ENCODE results near the gene BNC2.
"Not testable (repeated sequence)": the region's sequence is repeated elsewhere in the genome, so short reads cannot be mapped to it uniquely, and the experiment has no call there.

The BNC2 gene

GRCh38 chr9:16458696-16459420 lies 411.6 kb downstream of the BNC2 start:
- no peak for DNase-seq (ENCODE audit: low spot score)

GRCh38 chr9:16455842-16456241 lies 414.6 kb downstream of the BNC2 start:
- FAIRE-seq (no peak), DNase-seq (ENCODE audit: low spot score) (no peak)

More at GRCh38 chr9:16458696-16459420, 411.6 kb downstream of the BNC2 start:
- FAIRE-seq, result no peak

GRCh38 chr9:16453390-16453789 lies 417.1 kb downstream of the BNC2 start:
- DNase-seq (ENCODE audit: low spot score) (no peak), FAIRE-seq (no peak)

- DNase-seq (ENCODE audit: low spot score) (no peak), FAIRE-seq (no peak)
Measured at GRCh38 chr9:16450578-16450977, 419.9 kb downstream of the BNC2 start.

GRCh38 chr9:16450043-16450442 lies 420.4 kb downstream of the BNC2 start:
- no peak for DNase-seq (ENCODE audit: low spot score)
- FAIRE-seq, result no peak

GRCh38 chr9:16449076-16449730 lies 421.3 kb downstream of the BNC2 start:
- DNase-seq (ENCODE audit: low spot score), result no peak
- no peak for FAIRE-seq

- FAIRE-seq (no peak), DNase-seq (ENCODE audit: low spot score) (no peak)
Measured at GRCh38 chr9:16447946-16448345, 422.5 kb downstream of the BNC2 start.

- DNase-seq (ENCODE audit: low spot score) (no peak), FAIRE-seq (no peak)
Measured at GRCh38 chr9:16446636-16447035, 423.8 kb downstream of the BNC2 start.

- no peak for DNase-seq (ENCODE audit: low spot score)
- FAIRE-seq, result no peak
Measured at GRCh38 chr9:16445141-16445920, 425.1 kb downstream of the BNC2 start.

- FAIRE-seq, result no peak
Measured at GRCh38 chr9:16442622-16443021, 427.8 kb downstream of the BNC2 start.

GRCh38 chr9:16441791-16442190 lies 428.7 kb downstream of the BNC2 start:
- FAIRE-seq (no peak), DNase-seq (ENCODE audit: low spot score) (no peak)

More at GRCh38 chr9:16442622-16443021, 427.8 kb downstream of the BNC2 start:
- DNase-seq (ENCODE audit: low spot score), result peak; percentile 22

- not testable (repeated sequence) for DNase-seq (ENCODE audit: low spot score); FAIRE-seq
Measured at GRCh38 chr9:16438831-16439230, 431.6 kb downstream of the BNC2 start.

- no peak for FAIRE-seq
Measured at GRCh38 chr9:16436545-16436944, 433.9 kb downstream of the BNC2 start.

GRCh38 chr9:16434526-16434925 lies 435.9 kb downstream of the BNC2 start:
- no peak for DNase-seq (ENCODE audit: low spot score)
- FAIRE-seq, result no peak

More at GRCh38 chr9:16436545-16436944, 433.9 kb downstream of the BNC2 start:
- no peak for DNase-seq (ENCODE audit: low spot score)

- no peak for DNase-seq (ENCODE audit: low spot score)
- FAIRE-seq, result no peak
Measured at GRCh38 chr9:16433494-16433893, 437.0 kb downstream of the BNC2 start.

GRCh38 chr9:16431666-16432392 lies 438.6 kb downstream of the BNC2 start:
- no peak for DNase-seq (ENCODE audit: low spot score)
- no peak for FAIRE-seq

- no peak for FAIRE-seq
Measured at GRCh38 chr9:16429671-16430070, 440.8 kb downstream of the BNC2 start.

GRCh38 chr9:16427873-16428427 lies 442.5 kb downstream of the BNC2 start:
- no peak for FAIRE-seq
- no peak for DNase-seq (ENCODE audit: low spot score)

More at GRCh38 chr9:16429671-16430070, 440.8 kb downstream of the BNC2 start:
- DNase-seq (ENCODE audit: low spot score), result no peak

- no peak for DNase-seq (ENCODE audit: low spot score)
- FAIRE-seq, result no peak
Measured at GRCh38 chr9:16426716-16427115, 443.8 kb downstream of the BNC2 start.

- DNase-seq (ENCODE audit: low spot score), result peak; percentile 10
- FAIRE-seq, result peak; percentile 35
Measured at GRCh38 chr9:16425562-16426231, 444.8 kb downstream of the BNC2 start.
